H1 (cell line): Measurements from ENCODE around the gene ALPG. TPM values are rescaled to one million over a fixed set of nuclear protein-coding genes. Genes with fewer than 3 reads are reported as not detected.
"Not testable (repeated sequence)": the region's sequence is repeated elsewhere in the genome, so short reads cannot be mapped to it uniquely, and the experiment has no call there.

Source experiments
- CTCF ChIA-PET: fragments of 300-600 bp; sonication (Branson Sonifier 250); formaldehyde crosslinking; loops from one replicate; lab custom pipeline; 2021; ENCODE audit not compliant: partially characterized antibody; lab: Charles Lee
- POLR2A ChIA-PET: fragments of 300-600 bp; sonication (Branson Sonifier 250); formaldehyde crosslinking; loops from one replicate; lab custom pipeline; 2021; ENCODE audit warnings: inconsistent platforms; ENCODE audit not compliant: partially characterized antibody; lab: Charles Lee
- DNase-seq, 2 experiments: peaks; one replicate each; pipeline versions ENCODE4 v3.0.0 to v3.0.0-alpha.2; 2010 to 2022; ENCODE audit warnings: low spot score in 2 of 2, low read depth in 1 of 2, mixed read lengths in 1 of 2
- FAIRE-seq: peaks from 2 replicates; lab custom pipeline; 2011; peaks lifted over from hg19 to GRCh38; lab: Jason Lieb, UNC
- H2AFZ ChIP-seq: 2 replicates; pipeline ENCODE4 v1.8.1; 2012; ENCODE audit warnings: low read length, inconsistent platforms
- H2AK5ac ChIP-seq: 2 replicates; pipeline ENCODE4 v1.6.1; 2013; ENCODE audit warnings: low read depth, low read length
- H2BK120ac ChIP-seq: replicated peaks from 2 replicates; pipeline ENCODE3; 2013; ENCODE audit warnings: low read depth, low read length, inconsistent platforms
- H2BK12ac ChIP-seq: 2 replicates; pipeline ENCODE4 v1.6.1; 2013; ENCODE audit warnings: low read depth, low read length
- H2BK15ac ChIP-seq: 2 replicates; pipeline ENCODE4 v1.6.1; 2013; ENCODE audit warnings: low read length
- H2BK20ac ChIP-seq: 2 replicates; pipeline ENCODE4 v1.6.1; 2013; ENCODE audit warnings: low read length
- H2BK5ac ChIP-seq: 2 replicates; pipeline ENCODE4 v1.6.1; 2013; ENCODE audit warnings: low read depth, low read length
- H3K14ac ChIP-seq: 2 replicates; pipeline ENCODE4 v1.6.1; 2013; ENCODE audit warnings: inconsistent platforms; ENCODE audit not compliant: insufficient read length
- H3K18ac ChIP-seq: 2 replicates; pipeline ENCODE4 v1.6.1; 2013; ENCODE audit warnings: low read length; ENCODE audit errors: extremely low read depth
- H3K23ac ChIP-seq: 2 replicates; pipeline ENCODE4 v1.6.1; 2013; ENCODE audit warnings: inconsistent platforms; ENCODE audit not compliant: insufficient read length
- H3K23me2 ChIP-seq: 2 replicates; pipeline ENCODE4 v1.6.1; 2013; ENCODE audit warnings: low read depth, low read length
- H3K27ac ChIP-seq: 2 replicates; pipeline ENCODE4 v1.6.1; 2011; ENCODE audit warnings: low read depth, low read length, inconsistent platforms
- H3K27me3 ChIP-seq, 4 experiments: replicated peaks in 1 of 4; 1 replicate in 1 of 4; 2 replicates in 3 of 4; pipeline versions ENCODE4 v1.6.1 to v1.8.1; 2011 to 2013; ENCODE audit warnings: low read length in 3 of 4, mild to moderate bottlenecking in 3 of 4, inconsistent platforms in 2 of 4, mixed read lengths in 2 of 4, moderate library complexity in 1 of 4; ENCODE audit not compliant: control insufficient read depth in 3 of 4, insufficient read depth in 3 of 4; ENCODE audit errors: extremely low read depth in 1 of 4
- H3K36me3 ChIP-seq, 4 experiments: 2 replicates each; pipeline versions ENCODE4 v1.6.1 to v1.8.1; 2011 to 2013; ENCODE audit warnings: mild to moderate bottlenecking in 4 of 4, low read length in 3 of 4, moderate library complexity in 2 of 4, control low read depth in 1 of 4, inconsistent platforms in 1 of 4; ENCODE audit not compliant: insufficient read depth in 4 of 4, control insufficient read depth in 2 of 4
- H3K4ac ChIP-seq: replicated peaks from 2 replicates; pipeline ENCODE3; 2013; ENCODE audit warnings: low read length, low read depth, mixed read lengths, inconsistent platforms; ENCODE audit not compliant: insufficient read length
- H3K4me1 ChIP-seq, 4 experiments: replicated peaks in 1 of 4; 1 replicate in 1 of 4; 2 replicates in 3 of 4; pipeline versions ENCODE4 v1.6.1 to v1.8.1; 2011 to 2013; ENCODE audit warnings: low read length in 3 of 4, inconsistent platforms in 2 of 4, mixed read lengths in 1 of 4; ENCODE audit not compliant: insufficient read depth in 4 of 4, control insufficient read depth in 3 of 4
- H3K4me2 ChIP-seq, 2 experiments: 2 replicates each; pipeline versions ENCODE4 v1.6.1 to v1.8.1; 2011 to 2013; ENCODE audit warnings: low read depth in 2 of 2, low read length in 2 of 2, control low read depth in 1 of 2, inconsistent platforms in 1 of 2, mild to moderate bottlenecking in 1 of 2; ENCODE audit not compliant: insufficient read depth in 1 of 2
- H3K4me3 ChIP-seq, 4 experiments: fragments of 200-600, 300-600 bp in 1 of 4; sonication (generic), shearing (Covaris generic), sonication (Bioruptor Twin) in 1 of 4; 2 replicates each; pipeline versions ENCODE4 v1.5.1 to v1.8.1; 2011 to 2016; ENCODE audit warnings: low read length in 4 of 4, low read depth in 3 of 4, control low read depth in 2 of 4, inconsistent platforms in 2 of 4, mild to moderate bottlenecking in 2 of 4, mixed read lengths in 1 of 4, moderate library complexity in 1 of 4; ENCODE audit not compliant: insufficient read depth in 2 of 4; ENCODE audit errors: extremely low read depth in 1 of 4
- H3K56ac ChIP-seq: replicated peaks from 2 replicates; pipeline ENCODE3; 2013; ENCODE audit warnings: low read depth, mild to moderate bottlenecking, mixed read lengths, low read length, inconsistent platforms; ENCODE audit not compliant: insufficient read length
- H3K79me1 ChIP-seq: 2 replicates; pipeline ENCODE4 v1.6.1; 2013; ENCODE audit warnings: low read depth, low read length, control low read depth
- H3K79me2 ChIP-seq, 2 experiments: 2 replicates each; pipeline versions ENCODE4 v1.6.1 to v1.8.1; 2012 to 2013; ENCODE audit warnings: low read length in 2 of 2, mild to moderate bottlenecking in 2 of 2, inconsistent platforms in 1 of 2; ENCODE audit not compliant: insufficient read depth in 2 of 2, control insufficient read depth in 1 of 2
- H3K9ac ChIP-seq, 4 experiments: replicated peaks in 1 of 4; 1 replicate in 1 of 4; 2 replicates in 3 of 4; pipeline versions ENCODE4 v1.6.1 to v1.8.1; 2011 to 2013; ENCODE audit warnings: low read depth in 3 of 4, low read length in 3 of 4, control low read depth in 2 of 4, mild to moderate bottlenecking in 2 of 4, moderate library complexity in 2 of 4, inconsistent platforms in 1 of 4; ENCODE audit errors: extremely low read depth in 1 of 4
- H3K9me3 ChIP-seq, 2 experiments: 2 replicates each; pipeline versions ENCODE4 v1.6.1 to v1.8.1; 2012 to 2013; ENCODE audit warnings: mild to moderate bottlenecking in 2 of 2, moderate library complexity in 2 of 2, control low read depth in 1 of 2, inconsistent platforms in 1 of 2, low read depth in 1 of 2, low read length in 1 of 2, mixed read lengths in 1 of 2; ENCODE audit not compliant: insufficient read depth in 2 of 2
- H4K20me1 ChIP-seq, 2 experiments: replicated peaks in 1 of 2; 2 replicates each; pipeline versions ENCODE3 to v1.8.1; 2011 to 2013; ENCODE audit warnings: inconsistent platforms in 2 of 2, low read length in 2 of 2, mild to moderate bottlenecking in 1 of 2; ENCODE audit not compliant: insufficient read depth in 2 of 2, control insufficient read depth in 1 of 2
- H4K5ac ChIP-seq: 2 replicates; pipeline ENCODE4 v1.6.1; 2013; ENCODE audit warnings: low read length, low read depth, mixed read lengths, inconsistent platforms; ENCODE audit not compliant: insufficient read length
- H4K8ac ChIP-seq: 2 replicates; pipeline ENCODE4 v1.8.0; 2013; ENCODE audit warnings: mild to moderate bottlenecking, moderate library complexity, low read length, inconsistent platforms; ENCODE audit not compliant: insufficient read depth; ENCODE audit errors: extremely low read depth
- H4K91ac ChIP-seq: replicated peaks from 2 replicates; pipeline ENCODE3; 2013; ENCODE audit warnings: low read length, mixed read lengths, inconsistent platforms; ENCODE audit not compliant: insufficient read length
- WGBS, 2 experiments: shearing (Covaris generic) in 1 of 2; methylation state at CpG; one replicate each; pipeline versions ENCODE4 v1.1.6 to v1.1.7; 2013 to 2015; ENCODE audit warnings: low lambda C conversion rate in 2 of 2, mixed read lengths in 2 of 2, inconsistent platforms in 1 of 2, low coverage in 1 of 2, missing lambda C conversion rate in 1 of 2; ENCODE audit not compliant: insufficient replicate concordance in 2 of 2, insufficient coverage in 1 of 2, insufficient read length in 1 of 2; ENCODE audit errors: extremely low coverage in 1 of 2, missing lambda C conversion rate in 1 of 2; 5-methylcytosine and 5-hydroxymethylcytosine counted together
- polyA plus RNA-seq, 7 experiments: library from polyadenylated mRNA; depleted of rRNA in 3 of 7; stranded (reverse) in 5 of 7; unstranded in 2 of 7; fragments of >200 nt in 5 of 7; fragments of 200-250 nt in 2 of 7; gene quantifications; 1 replicate in 5 of 7; 2 replicates in 1 of 7; 4 replicates in 1 of 7; pipeline versions ENCODE4 v1.2.1 to v1.2.3, GENCODE V29; 2011 to 2013; ENCODE audit warnings: missing spikeins in 2 of 7, mixed read lengths in 2 of 7
- total RNA-seq: library from RNA; stranded (reverse); fragmentation: NEBNext Ultra II Directional; extraction: Animal tissue kit (Norgen Biotek cat#: 25700); gene quantifications from 2 replicates; pipeline ENCODE4 v1.2.1, GENCODE V29; 2021

ALPG gene
- total and polyA plus RNA-seq, 2 of the 8 experiments (the other 6 are each of a cell fraction or from before 2014, with no cell fraction given) = 0.56 to 2.1 TPM

GRCh38 chr2:232443047-232443446, 36.4 kb downstream of the ALPG start:
- H3K23ac ChIP-seq, H3K18ac ChIP-seq, H3K23me2 ChIP-seq, POLR2A ChIA-PET, H3K27ac ChIP-seq, DNase-seq, H3K9me3 ChIP-seq, H3K79me1 ChIP-seq, H2BK12ac ChIP-seq, H2AK5ac ChIP-seq, H3K9ac ChIP-seq, H3K4ac ChIP-seq, H3K36me3 ChIP-seq, H2AFZ ChIP-seq, H4K5ac ChIP-seq, H2BK15ac ChIP-seq, H2BK5ac ChIP-seq, H3K27me3 ChIP-seq, H3K4me3 ChIP-seq, H3K79me2 ChIP-seq, H2BK120ac ChIP-seq, H4K8ac ChIP-seq, H4K91ac ChIP-seq, H2BK20ac ChIP-seq, H3K56ac ChIP-seq, H3K14ac ChIP-seq, H4K20me1 ChIP-seq, FAIRE-seq, H3K4me1 ChIP-seq, H3K4me2 ChIP-seq: not testable (repeated sequence)
- 90% methylated on average over 2 of the region's 13 CpGs; no CpG with 5 or more reads in 1 of the 2 experiments for WGBS, 2 experiments
- CTCF ChIA-PET = interaction anchor here (1.6 to 4.9 kb wide), 6 partner anchors 14 to 116 kb away, joined by 3 to 67 read pairs (median 21); no protein-coding TSS in a partner anchor
